ENCODE data around the gene RPL5. TPM values are rescaled to one million over a fixed set of nuclear protein-coding genes. Genes with fewer than 3 reads are reported as not detected.

RPL5 gene
- total RNA-seq, 1 experiment from 2014 or later, result 1,480 TPM

DNA sequence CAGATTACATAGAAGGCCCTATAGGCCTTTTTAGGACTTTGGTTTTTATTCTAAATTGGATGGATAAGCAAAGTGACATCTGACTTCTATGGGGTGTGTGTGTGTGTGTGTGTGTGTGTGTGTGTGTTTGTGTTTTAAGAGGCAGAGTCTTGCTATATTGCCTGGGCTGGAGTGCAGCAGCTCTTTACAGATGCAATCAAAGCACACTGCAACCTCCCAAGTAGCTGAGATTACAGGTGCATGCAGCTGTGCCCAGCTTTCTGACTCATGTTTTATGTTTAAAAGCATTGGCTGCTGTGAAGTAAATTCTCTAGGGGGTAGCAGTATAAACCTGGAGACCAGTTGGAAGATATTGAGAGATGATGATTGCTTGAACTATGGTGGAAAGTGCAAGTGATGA lies 34.5 kb upstream of the RPL5 start (continued):
- TF ChIP-seq CTCF (IDR thresholded peaks at IDR 0.05 in 2 of 3, conservative IDR thresholded peaks at IDR 0.05 in 1 of 3; ENCODE audit: borderline replicate concordance in 1 of 3, insufficient read depth in 1 of 3, low read depth in 2 of 3, low read length in 2 of 3) (no peak), SP1 (IDR thresholded peaks at IDR 0.05; ENCODE audit: low read depth) (no peak), EZH2 (IDR thresholded peaks at IDR 0.05) (no peak), SIN3A (IDR thresholded peaks at IDR 0.05; ENCODE audit: low read depth) (no peak)
- TF ChIP-seq, protein P1, sequence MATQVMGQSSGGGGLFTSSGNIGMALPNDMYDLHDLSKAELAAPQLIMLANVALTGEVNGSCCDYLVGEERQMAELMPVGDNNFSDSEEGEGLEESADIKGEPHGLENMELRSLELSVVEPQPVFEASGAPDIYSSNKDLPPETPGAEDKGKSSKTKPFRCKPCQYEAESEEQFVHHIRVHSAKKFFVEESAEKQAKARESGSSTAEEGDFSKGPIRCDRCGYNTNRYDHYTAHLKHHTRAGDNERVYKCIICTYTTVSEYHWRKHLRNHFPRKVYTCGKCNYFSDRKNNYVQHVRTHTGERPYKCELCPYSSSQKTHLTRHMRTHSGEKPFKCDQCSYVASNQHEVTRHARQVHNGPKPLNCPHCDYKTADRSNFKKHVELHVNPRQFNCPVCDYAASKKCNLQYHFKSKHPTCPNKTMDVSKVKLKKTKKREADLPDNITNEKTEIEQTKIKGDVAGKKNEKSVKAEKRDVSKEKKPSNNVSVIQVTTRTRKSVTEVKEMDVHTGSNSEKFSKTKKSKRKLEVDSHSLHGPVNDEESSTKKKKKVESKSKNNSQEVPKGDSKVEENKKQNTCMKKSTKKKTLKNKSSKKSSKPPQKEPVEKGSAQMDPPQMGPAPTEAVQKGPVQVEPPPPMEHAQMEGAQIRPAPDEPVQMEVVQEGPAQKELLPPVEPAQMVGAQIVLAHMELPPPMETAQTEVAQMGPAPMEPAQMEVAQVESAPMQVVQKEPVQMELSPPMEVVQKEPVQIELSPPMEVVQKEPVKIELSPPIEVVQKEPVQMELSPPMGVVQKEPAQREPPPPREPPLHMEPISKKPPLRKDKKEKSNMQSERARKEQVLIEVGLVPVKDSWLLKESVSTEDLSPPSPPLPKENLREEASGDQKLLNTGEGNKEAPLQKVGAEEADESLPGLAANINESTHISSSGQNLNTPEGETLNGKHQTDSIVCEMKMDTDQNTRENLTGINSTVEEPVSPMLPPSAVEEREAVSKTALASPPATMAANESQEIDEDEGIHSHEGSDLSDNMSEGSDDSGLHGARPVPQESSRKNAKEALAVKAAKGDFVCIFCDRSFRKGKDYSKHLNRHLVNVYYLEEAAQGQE (IDR thresholded peaks at IDR 0.05; ENCODE audit: low read depth), result no peak

GRCh38 chr1:92797961-92798360 lies 33.9 kb upstream of the RPL5 start:
- Histone ChIP-seq H3K9me2 (ENCODE audit: insufficient read depth) (no peaks in the 10 kb centered on the region), H3K4me2 (ENCODE audit: low read length) (no peak overlapping the region), H3K9ac (ENCODE audit: low read length) (no peak overlapping the region), H3K36me3 (ENCODE audit: control insufficient read depth in 1 of 2, insufficient read depth in 2 of 2, low read length in 2 of 2) (no peaks in the 10 kb centered on the region), H3K9me3 (ENCODE audit: control insufficient read depth in 1 of 2, insufficient read depth in 1 of 2, low read depth in 1 of 2, low read length in 2 of 2) (no peaks in the 10 kb centered on the region), H3K27me3 (ENCODE audit: insufficient read depth, low read length) (no peaks in the 10 kb centered on the region), H4K20me1 (ENCODE audit: insufficient read depth) (no peaks in the 10 kb centered on the region), H2AFZ (ENCODE audit: low read depth, low read length, poor library complexity, severe bottlenecking) (no peak overlapping the region), H3K27ac (ENCODE audit: low read depth, low read length) (no peak overlapping the region), H3K4me3 (replicated peaks in 1 of 2; ENCODE audit: low read depth in 1 of 2, low read length in 2 of 2) (no peak overlapping the region), H3K79me2 (ENCODE audit: insufficient read depth, low read length) (no peaks in the 10 kb centered on the region), H3K4me1 (ENCODE audit: control insufficient read depth in 1 of 2, insufficient read depth in 2 of 2, low read length in 2 of 2) (no peaks in the 10 kb centered on the region)
- POLR2A ChIA-PET, result no interaction called here
- no TSS peak for BruUV-seq (replicated peaks)
- RAD21 ChIA-PET (ENCODE audit: low non-redundant PET in 1 of 2, low total read pairs in 2 of 2, uncharacterized antibody in 2 of 2, unreplicated experiment in 2 of 2), result no interaction called here
- intact Hi-C loops (cut with micrococcal nuclease), result no loop called here
- ATAC-seq (no peak), DNase-seq (ENCODE audit: low read depth, low spot score) (no peak)
- CTCF ChIA-PET, result no interaction called here
- TF ChIP-seq CEBPB (IDR thresholded peaks at IDR 0.05; ENCODE audit: low read depth) (no peak), ZFX (IDR thresholded peaks at IDR 0.05) (no peak), ZBTB33 (IDR thresholded peaks at IDR 0.05; ENCODE audit: extremely low read depth, insufficient replicate concordance, low read length) (no peak), ZNF274 (IDR thresholded peaks at IDR 0.05; ENCODE audit: low read depth, low read length) (no peak), RAD21 (IDR thresholded peaks at IDR 0.05; ENCODE audit: low read depth) (no peak), FOSL1 (IDR thresholded peaks at IDR 0.05; ENCODE audit: low read depth) (no peak), ELF1 (IDR thresholded peaks at IDR 0.05; ENCODE audit: borderline replicate concordance, low read depth) (no peak), ATF3 (IDR thresholded peaks at IDR 0.05) (no peak), TCF7L2 (IDR thresholded peaks at IDR 0.05; ENCODE audit: borderline replicate concordance, extremely low read depth, insufficient read depth, insufficient read length) (no peak)
- TF ChIP-seq, protein P1 (IDR thresholded peaks at IDR 0.05; ENCODE audit: low read depth), result no peak

Data from HCT116 (cell line).